G401.6 (cell line): ENCODE measurements around the gene FAM124A.

Experiments used
- FAIRE-seq: peaks from 2 replicates; lab custom pipeline; 2012; peaks lifted over from hg19 to GRCh38; lab: Jason Lieb, UNC

Gene FAM124A

GRCh38 chr13:51308781-51309180 is 86.6 kb downstream of the FAM124A start:
- no peak for FAIRE-seq

GRCh38 chr13:51311231-51311630 is 89.0 kb downstream of the FAM124A start:
- no peak for FAIRE-seq

GRCh38 chr13:51311957-51312520 is 89.8 kb downstream of the FAM124A start:
- no peak for FAIRE-seq

- no peak for FAIRE-seq
Measured at GRCh38 chr13:51313619-51314018, 91.4 kb downstream of the FAM124A start.

- FAIRE-seq, result no peak
Measured at GRCh38 chr13:51317262-51317661, 95.1 kb downstream of the FAM124A start.

GRCh38 chr13:51318015-51318414 is 95.8 kb downstream of the FAM124A start:
- no peak for FAIRE-seq

- no peak for FAIRE-seq
Measured at GRCh38 chr13:51318876-51319275, 96.7 kb downstream of the FAM124A start.

GRCh38 chr13:51321836-51322235 is 99.6 kb downstream of the FAM124A start:
- FAIRE-seq, result no peak

- FAIRE-seq, result no peak
Measured at GRCh38 chr13:51322826-51323225, 100.6 kb downstream of the FAM124A start.

GRCh38 chr13:51323824-51324511 is 101.8 kb downstream of the FAM124A start:
- FAIRE-seq, result no peak

- FAIRE-seq, result no peak
Measured at GRCh38 chr13:51324714-51325420, 102.7 kb downstream of the FAM124A start.

GRCh38 chr13:51325837-51326236 is 103.6 kb downstream of the FAM124A start:
- no peak for FAIRE-seq

GRCh38 chr13:51326777-51327176 is 104.6 kb downstream of the FAM124A start:
- no peak for FAIRE-seq

GRCh38 chr13:51327961-51328360 is 105.8 kb downstream of the FAM124A start:
- FAIRE-seq, result no peak

- no peak for FAIRE-seq
Measured at GRCh38 chr13:51328488-51328887, 106.3 kb downstream of the FAM124A start.

- FAIRE-seq, result no peak
Measured at GRCh38 chr13:51329606-51330005, 107.4 kb downstream of the FAM124A start.

- FAIRE-seq, result no peak
Measured at GRCh38 chr13:51330791-51331190, 108.6 kb downstream of the FAM124A start.

- no peak for FAIRE-seq
Measured at GRCh38 chr13:51331354-51331861, 109.2 kb downstream of the FAM124A start.

- no peak for FAIRE-seq
Measured at GRCh38 chr13:51332566-51333361, 110.6 kb downstream of the FAM124A start.

- no peak for FAIRE-seq
Measured at GRCh38 chr13:51333421-51333820, 111.2 kb downstream of the FAM124A start.

GRCh38 chr13:51333826-51334225 is 111.6 kb downstream of the FAM124A start:
- FAIRE-seq, result no peak
